ENCODE data around the gene GYG1.

The GYG1 gene

GRCh38 chr3:149018247-149018646 lies 26.9 kb downstream of the GYG1 start:
- H3K27ac ChIP-seq = no peak overlapping the region
- TF ChIP-seq CTCF (conservative IDR thresholded peaks at IDR 0.05) = no peak

- no peak overlapping the region for H3K27ac ChIP-seq
- TF ChIP-seq CTCF (conservative IDR thresholded peaks at IDR 0.05) = no peak
Measured at GRCh38 chr3:149019580-149019979, 28.2 kb downstream of the GYG1 start.

GRCh38 chr3:149020196-149020838 lies 29.0 kb downstream of the GYG1 start:
- H3K27ac ChIP-seq = no peak overlapping the region
- no peak for TF ChIP-seq CTCF (conservative IDR thresholded peaks at IDR 0.05)

- no peak for TF ChIP-seq CTCF (conservative IDR thresholded peaks at IDR 0.05)
- H3K27ac ChIP-seq = no peak overlapping the region
Measured at GRCh38 chr3:149020839-149021252, 29.5 kb downstream of the GYG1 start.

GRCh38 chr3:149021830-149022229 lies 30.5 kb downstream of the GYG1 start:
- no peak for TF ChIP-seq CTCF (conservative IDR thresholded peaks at IDR 0.05)
- no peak overlapping the region for H3K27ac ChIP-seq

GRCh38 chr3:149023951-149024350 lies 32.6 kb downstream of the GYG1 start:
- no peak overlapping the region for H3K27ac ChIP-seq
- TF ChIP-seq CTCF (conservative IDR thresholded peaks at IDR 0.05) = no peak

- H3K27ac ChIP-seq = no peak overlapping the region
- no peak for TF ChIP-seq CTCF (conservative IDR thresholded peaks at IDR 0.05)
Measured at GRCh38 chr3:149026718-149027117, 35.4 kb downstream of the GYG1 start.

Data from VCaP (cell line).